ENCODE results near the gene TTC21B.
"Not testable (repeated sequence)": the region's sequence is repeated elsewhere in the genome, so short reads cannot be mapped to it uniquely, and the experiment has no call there.

The TTC21B gene

DNA sequence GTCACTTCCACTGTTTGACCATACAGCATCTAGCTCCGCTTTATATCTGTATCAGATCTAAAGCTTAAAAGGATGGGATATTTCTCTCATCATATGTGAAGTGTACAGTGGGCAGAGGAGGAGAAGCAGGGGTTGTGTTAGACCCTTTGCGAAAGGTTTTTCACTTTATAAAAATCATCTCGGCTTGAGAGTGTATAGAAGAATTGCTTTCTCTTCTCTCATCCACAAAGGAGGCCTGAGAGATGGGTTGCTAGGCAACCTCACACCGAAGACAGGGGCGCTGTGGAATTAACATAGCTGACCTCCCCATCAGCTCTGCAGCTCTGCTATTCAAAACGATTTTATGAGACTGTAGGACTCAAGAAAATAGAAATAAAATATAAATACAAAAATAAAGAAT is 89.3 kb downstream of the TTC21B start:
- ChIA-PET POLR2A (no interaction called here), CTCF (interaction anchor here (1.2 to 2.3 kb wide), 2 partner anchors 10 to 19 kb away, joined by 5 to 11 read pairs; no protein-coding TSS in a partner anchor)
- TF ChIP-seq, protein P1, sequence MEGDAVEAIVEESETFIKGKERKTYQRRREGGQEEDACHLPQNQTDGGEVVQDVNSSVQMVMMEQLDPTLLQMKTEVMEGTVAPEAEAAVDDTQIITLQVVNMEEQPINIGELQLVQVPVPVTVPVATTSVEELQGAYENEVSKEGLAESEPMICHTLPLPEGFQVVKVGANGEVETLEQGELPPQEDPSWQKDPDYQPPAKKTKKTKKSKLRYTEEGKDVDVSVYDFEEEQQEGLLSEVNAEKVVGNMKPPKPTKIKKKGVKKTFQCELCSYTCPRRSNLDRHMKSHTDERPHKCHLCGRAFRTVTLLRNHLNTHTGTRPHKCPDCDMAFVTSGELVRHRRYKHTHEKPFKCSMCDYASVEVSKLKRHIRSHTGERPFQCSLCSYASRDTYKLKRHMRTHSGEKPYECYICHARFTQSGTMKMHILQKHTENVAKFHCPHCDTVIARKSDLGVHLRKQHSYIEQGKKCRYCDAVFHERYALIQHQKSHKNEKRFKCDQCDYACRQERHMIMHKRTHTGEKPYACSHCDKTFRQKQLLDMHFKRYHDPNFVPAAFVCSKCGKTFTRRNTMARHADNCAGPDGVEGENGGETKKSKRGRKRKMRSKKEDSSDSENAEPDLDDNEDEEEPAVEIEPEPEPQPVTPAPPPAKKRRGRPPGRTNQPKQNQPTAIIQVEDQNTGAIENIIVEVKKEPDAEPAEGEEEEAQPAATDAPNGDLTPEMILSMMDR (IDR thresholded peaks at IDR 0.05; ENCODE audit: control extremely low read depth, extremely low read depth, low read depth, missing control alignments): no peak
- DNase-seq (ENCODE audit: extremely low spot score): no peak

DNA sequence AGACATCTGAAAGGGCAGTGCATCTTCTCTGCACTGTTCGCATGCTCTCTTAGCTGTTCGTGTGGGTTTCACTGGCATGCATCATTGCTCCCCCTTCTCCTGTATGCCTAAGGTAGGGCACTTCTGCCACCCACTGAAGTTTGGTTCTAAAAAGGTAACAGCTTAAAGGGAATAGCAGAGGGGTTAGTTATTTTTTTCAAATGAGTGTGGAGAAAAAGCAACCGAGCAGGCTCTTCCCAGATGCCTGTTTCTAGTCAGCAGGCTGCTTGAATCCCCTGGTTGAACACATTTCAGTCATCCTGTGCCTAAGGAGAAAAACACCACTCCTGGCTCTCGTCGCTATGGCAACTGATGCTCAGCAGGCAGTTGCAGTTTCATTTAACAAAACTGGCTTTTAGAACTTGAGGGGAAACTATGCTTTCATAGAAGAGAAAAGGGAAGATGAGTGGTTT is 89.7 kb downstream of the TTC21B start:
- TF ChIP-seq, protein P1 (IDR thresholded peaks at IDR 0.05; ENCODE audit: control extremely low read depth, extremely low read depth, low read depth, missing control alignments): no peak
- POLR2A ChIA-PET: no interaction called here
- CTCF ChIA-PET: interaction anchor here (1.2 to 2.3 kb wide), 2 partner anchors 10 to 20 kb away, joined by 5 to 11 read pairs; no protein-coding TSS in a partner anchor
- DNase-seq (ENCODE audit: extremely low spot score): no peak

DNA sequence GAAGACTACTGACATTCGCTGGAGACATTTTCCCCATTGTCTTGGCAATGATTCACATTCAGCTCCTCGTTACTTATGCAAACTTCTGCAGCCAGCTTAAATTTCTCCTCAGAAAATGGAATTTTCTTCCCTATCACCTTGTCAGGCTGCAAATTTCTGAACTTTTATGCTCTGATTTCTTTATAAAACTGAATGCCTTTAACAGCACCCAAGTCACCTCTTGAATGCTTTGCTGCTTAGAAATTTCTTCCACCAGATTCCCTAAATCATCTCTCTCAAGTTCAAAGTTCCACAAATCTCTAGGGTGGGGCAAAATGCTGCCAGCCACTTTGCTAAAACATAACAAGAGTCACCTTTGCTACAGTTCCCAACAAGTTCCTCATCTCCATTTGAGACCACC is 92.5 kb downstream of the TTC21B start:
- POLR2A ChIA-PET; DNase-seq (ENCODE audit: extremely low spot score): not testable (repeated sequence)
- CTCF ChIA-PET: interaction anchor here (1.1 to 1.8 kb wide), 2 partner anchors 12 to 14 kb away, joined by 3 to 6 read pairs; no protein-coding TSS in a partner anchor

DNA sequence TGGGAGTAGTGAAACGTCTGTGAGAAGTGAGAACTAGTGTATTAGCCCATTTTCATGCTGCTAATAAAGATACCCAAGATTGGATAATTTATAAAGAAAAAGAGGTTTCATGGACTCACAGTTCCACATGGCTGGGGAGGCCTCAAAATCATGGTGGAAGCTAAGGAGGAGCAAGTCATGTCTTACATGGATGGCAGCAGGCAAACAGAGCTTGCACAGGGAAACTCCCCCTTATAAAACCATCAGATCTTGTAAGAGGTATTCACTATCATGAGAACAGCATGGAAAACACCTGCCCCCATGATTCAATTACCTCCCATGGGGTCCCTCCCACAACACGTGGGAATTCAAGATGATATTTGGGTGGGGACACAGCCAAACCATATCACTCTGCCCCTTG is 93.9 kb downstream of the TTC21B start:
- DNase-seq (ENCODE audit: extremely low spot score); POLR2A ChIA-PET: not testable (repeated sequence)
- CTCF ChIA-PET: interaction anchor here (1.0 kb wide), 1 partner anchor 17 kb away, joined by 3 read pairs; no protein-coding TSS in a partner anchor

DNA sequence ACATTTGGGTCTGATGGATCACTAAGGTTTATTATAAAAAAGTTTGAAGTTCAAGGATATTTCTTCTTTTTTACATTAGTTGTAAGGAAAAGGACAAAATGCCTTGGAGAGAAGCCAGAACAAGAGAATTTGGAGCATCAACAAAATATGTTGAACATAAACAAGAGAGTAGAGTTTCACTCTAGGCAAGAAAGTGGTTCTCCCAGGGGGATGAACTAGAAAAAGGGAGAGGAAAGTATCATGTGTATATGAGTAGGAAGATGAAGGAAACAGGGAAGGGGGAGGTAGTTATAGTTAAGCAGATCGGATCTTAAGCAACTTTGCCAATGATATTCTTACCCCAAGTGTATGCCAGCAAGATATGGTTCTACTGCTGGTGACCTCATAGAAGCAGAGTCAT is 95.7 kb downstream of the TTC21B start:
- POLR2A ChIA-PET: no interaction called here
- TF ChIP-seq, protein P1 (IDR thresholded peaks at IDR 0.05; ENCODE audit: control extremely low read depth, extremely low read depth, low read depth, missing control alignments): no peak
- no peak for DNase-seq (ENCODE audit: extremely low spot score)
- CTCF ChIA-PET: no interaction called here

DNA sequence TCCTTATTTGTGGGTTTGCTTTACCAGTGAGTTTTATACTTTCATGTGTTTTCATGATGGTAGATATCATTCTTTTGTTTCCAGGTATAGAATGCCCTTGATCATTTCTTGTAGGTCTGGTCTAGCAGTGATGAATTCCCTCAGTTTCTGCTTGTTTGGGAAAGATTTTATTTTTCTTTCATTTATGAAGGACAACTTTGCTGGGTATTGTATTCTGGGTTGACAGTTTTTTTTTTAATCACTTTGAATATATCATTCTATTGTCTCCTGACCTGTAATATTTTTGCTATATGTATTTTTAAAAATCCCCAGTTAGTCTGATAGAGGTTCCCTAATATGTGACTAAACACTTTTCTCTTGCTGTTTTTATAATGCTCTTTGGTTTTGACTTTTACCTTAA is 101.2 kb downstream of the TTC21B start:
- DNase-seq (ENCODE audit: extremely low spot score): no peak
- CTCF ChIA-PET: no interaction called here
- POLR2A ChIA-PET: no interaction called here

DNA sequence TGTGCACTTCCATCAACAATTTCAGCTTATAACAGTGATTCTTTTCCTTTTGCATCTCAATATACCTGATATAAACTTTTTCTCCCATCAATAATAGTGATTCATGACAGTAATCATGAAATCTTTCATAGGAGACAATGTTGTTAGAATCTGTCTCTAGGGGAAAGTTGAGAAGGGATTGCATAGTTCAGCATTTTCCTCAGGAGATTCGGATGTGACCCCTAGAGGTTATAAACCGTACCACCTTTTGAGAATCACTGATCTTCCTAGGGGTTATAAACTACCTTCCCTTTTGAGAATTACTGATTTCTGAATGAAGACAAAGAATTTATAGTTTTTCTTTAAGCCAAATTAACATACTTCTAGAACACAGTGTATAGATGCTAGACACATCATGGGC is 106.6 kb downstream of the TTC21B start:
- ChIA-PET CTCF (interaction anchor here (1.2 to 1.7 kb wide), 4 partner anchors 8 to 24 kb away, joined by 3 to 5 read pairs (median 3); no protein-coding TSS in a partner anchor), POLR2A (no interaction called here)
- DNase-seq (ENCODE audit: extremely low spot score): no peak
- TF ChIP-seq, protein P1 (IDR thresholded peaks at IDR 0.05; ENCODE audit: control extremely low read depth, extremely low read depth, low read depth, missing control alignments): no peak

More for the DNA sequence above, 101.2 kb downstream of the TTC21B start:
- TF ChIP-seq, protein P1 (IDR thresholded peaks at IDR 0.05; ENCODE audit: control extremely low read depth, extremely low read depth, low read depth, missing control alignments): no peak

DNA sequence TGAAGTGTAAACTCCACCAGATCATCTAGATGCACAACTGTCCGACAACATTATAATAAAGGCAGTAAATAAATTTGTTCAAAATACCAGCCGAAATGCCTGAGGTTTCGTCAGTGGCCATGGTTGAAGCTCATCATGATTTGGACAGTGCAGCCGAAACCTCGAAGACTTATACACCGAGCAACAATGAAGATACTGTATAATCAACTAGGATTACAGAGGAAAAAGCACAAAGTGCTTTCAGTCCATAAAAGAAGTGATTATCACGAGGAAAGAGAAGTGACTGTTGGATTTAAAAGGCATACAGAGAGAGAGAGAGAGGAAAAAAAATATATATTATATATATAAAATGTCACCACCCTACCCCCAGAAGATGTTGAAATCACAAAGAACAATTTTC is 107.5 kb downstream of the TTC21B start:
- CTCF ChIA-PET: interaction anchor here (1.2 to 1.7 kb wide), 3 partner anchors 9 to 25 kb away, joined by 3 to 5 read pairs (median 3); no protein-coding TSS in a partner anchor
- TF ChIP-seq, protein P1 (IDR thresholded peaks at IDR 0.05; ENCODE audit: control extremely low read depth, extremely low read depth, low read depth, missing control alignments): no peak
- DNase-seq (ENCODE audit: extremely low spot score): no peak
- POLR2A ChIA-PET: no interaction called here
